ENCODE data around the gene C1orf159. TPM values are rescaled to one million over a fixed set of nuclear protein-coding genes. Genes with fewer than 3 reads are reported as not detected.

C1orf159 gene
- polyA plus RNA-seq, 2 of the 4 experiments (the other 2 are of a cell fraction), result 4.0 to 10.2 TPM

DNA sequence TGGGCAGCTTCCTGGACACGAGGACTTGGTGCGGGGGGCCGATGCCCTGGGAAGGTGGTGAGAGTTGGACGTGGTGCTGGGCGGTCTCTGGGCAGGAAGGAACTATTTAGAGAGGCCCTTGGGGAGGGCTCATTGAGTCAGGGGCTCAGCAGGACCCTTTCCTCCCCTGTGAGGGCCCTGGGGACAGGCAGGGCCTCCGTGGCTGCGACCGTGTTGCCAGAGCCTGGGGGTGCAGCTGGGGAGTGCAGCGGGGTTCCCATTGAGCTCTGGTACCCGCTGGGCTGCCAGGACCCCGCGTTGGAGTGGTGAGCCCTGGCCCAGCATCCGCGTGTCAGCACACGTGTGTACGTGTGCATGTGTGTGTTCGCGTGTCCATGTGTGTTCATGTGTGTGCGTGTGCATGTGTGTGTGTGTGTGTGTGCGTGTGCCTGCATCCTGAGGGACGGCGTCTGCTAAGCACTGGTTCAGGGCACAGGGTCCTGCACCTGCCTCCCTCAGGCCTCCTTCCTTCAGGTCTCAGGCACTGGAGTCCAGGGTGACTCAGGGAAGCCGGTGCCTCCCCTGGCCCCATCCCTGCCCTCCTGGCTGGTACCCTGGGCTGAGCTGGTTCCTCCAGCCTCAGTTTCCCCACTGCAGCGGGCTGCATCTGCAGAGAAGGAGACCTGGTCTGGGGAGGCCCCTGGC is 52.5 kb downstream of the C1orf159 start:
- no peak for FAIRE-seq
- H3K4me3 ChIP-seq, result no peak overlapping the region; the same call in 2 of the 3 replicates
- H3K4me1 ChIP-seq, result peaks cover 41% of the 10 kb centered on the region
- DNase-seq (ENCODE audit: low read depth in 1 of 2, low spot score in 1 of 2), result no peak
- POLR2A ChIA-PET, result interaction anchor here (1.0 kb wide), 2 partner anchors 16 to 62 kb away, joined by 3 to 5 read pairs; no protein-coding TSS in a partner anchor
- H3K9me3 ChIP-seq, result no peaks in the 10 kb centered on the region
- peak overlapping the region; percentile 76 to 88; a peak in 5 of 6 replicates for H3K27ac ChIP-seq
- ATAC-seq, result peak; percentile 2 to 6; a peak in 3 of 6 replicates
- 73% methylated on average over 18 of the region's 24 CpGs for WGBS (ENCODE audit: missing lambda C conversion rate)
- no peak for TF ChIP-seq RFX5 (IDR thresholded peaks at IDR 0.05)
- no peak for TF ChIP-seq HEYL (CRISPR knock-in tag; IDR thresholded peaks at IDR 0.05)
- no peak for TF ChIP-seq FOSB (CRISPR knock-in tag; IDR thresholded peaks at IDR 0.05)
- no peak for TF ChIP-seq MAZ (IDR thresholded peaks at IDR 0.05; ENCODE audit: borderline replicate concordance, low read depth, low read length)
- TF ChIP-seq, protein P1, sequence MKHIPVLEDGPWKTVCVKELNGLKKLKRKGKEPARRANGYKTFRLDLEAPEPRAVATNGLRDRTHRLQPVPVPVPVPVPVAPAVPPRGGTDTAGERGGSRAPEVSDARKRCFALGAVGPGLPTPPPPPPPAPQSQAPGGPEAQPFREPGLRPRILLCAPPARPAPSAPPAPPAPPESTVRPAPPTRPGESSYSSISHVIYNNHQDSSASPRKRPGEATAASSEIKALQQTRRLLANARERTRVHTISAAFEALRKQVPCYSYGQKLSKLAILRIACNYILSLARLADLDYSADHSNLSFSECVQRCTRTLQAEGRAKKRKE (CRISPR knock-in tag; IDR thresholded peaks at IDR 0.05; ENCODE audit: low read depth), result no peak
- TF ChIP-seq, protein P2, sequence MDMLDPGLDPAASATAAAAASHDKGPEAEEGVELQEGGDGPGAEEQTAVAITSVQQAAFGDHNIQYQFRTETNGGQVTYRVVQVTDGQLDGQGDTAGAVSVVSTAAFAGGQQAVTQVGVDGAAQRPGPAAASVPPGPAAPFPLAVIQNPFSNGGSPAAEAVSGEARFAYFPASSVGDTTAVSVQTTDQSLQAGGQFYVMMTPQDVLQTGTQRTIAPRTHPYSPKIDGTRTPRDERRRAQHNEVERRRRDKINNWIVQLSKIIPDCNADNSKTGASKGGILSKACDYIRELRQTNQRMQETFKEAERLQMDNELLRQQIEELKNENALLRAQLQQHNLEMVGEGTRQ (IDR thresholded peaks at IDR 0.05), result no peak
- no peak for TF ChIP-seq MAFK (IDR thresholded peaks at IDR 0.05; ENCODE audit: partially characterized antibody)
- peak overlapping the region; percentile 95 for H3K4me2 ChIP-seq
- CTCF ChIA-PET, result interaction anchor here (0.6 to 8.8 kb wide), 27 partner anchors 9 to 236 kb away, joined by 3 to 126 read pairs (median 5); partner anchors contain the start of genes AGRN, HES4, ISG15 and PERM1

- ChIA-PET POLR2A (no interaction called here), CTCF (interaction anchor here (0.6 to 8.8 kb wide), 15 partner anchors 12 to 169 kb away, joined by 3 to 126 read pairs (median 10); partner anchors contain the start of genes AGRN, ISG15 and PERM1)
- Histone ChIP-seq H3K9me3 (no peaks in the 10 kb centered on the region), H3K27ac (peak overlapping the region; percentile 76 to 88; a peak in 5 of 6 replicates), H3K4me2 (peak overlapping the region; percentile 95), H3K4me1 (peaks cover 46% of the 10 kb centered on the region), H3K4me3 (no peak overlapping the region)
- ATAC-seq (no peak), FAIRE-seq (no peak), DNase-seq (ENCODE audit: low read depth in 1 of 2, low spot score in 1 of 2) (no peak)
- TF ChIP-seq SREBF2 (IDR thresholded peaks at IDR 0.05), result no peak
- no peak for TF ChIP-seq HOXA7 (CRISPR knock-in tag; IDR thresholded peaks at IDR 0.05)
- TF ChIP-seq, protein P3, sequence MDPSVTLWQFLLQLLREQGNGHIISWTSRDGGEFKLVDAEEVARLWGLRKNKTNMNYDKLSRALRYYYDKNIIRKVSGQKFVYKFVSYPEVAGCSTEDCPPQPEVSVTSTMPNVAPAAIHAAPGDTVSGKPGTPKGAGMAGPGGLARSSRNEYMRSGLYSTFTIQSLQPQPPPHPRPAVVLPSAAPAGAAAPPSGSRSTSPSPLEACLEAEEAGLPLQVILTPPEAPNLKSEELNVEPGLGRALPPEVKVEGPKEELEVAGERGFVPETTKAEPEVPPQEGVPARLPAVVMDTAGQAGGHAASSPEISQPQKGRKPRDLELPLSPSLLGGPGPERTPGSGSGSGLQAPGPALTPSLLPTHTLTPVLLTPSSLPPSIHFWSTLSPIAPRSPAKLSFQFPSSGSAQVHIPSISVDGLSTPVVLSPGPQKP (IDR thresholded peaks at IDR 0.05; ENCODE audit: low read depth, low read length), result no peak
- no peak for TF ChIP-seq RCOR1 (IDR thresholded peaks at IDR 0.05; ENCODE audit: low read depth, low read length)
- TF ChIP-seq ESRRA (IDR thresholded peaks at IDR 0.05; ENCODE audit: borderline replicate concordance, low read length), result no peak
- no peak for TF ChIP-seq MAFK (IDR thresholded peaks at IDR 0.05; ENCODE audit: partially characterized antibody)
- TF ChIP-seq CEBPB (IDR thresholded peaks at IDR 0.05), result no peak
- TF ChIP-seq RFX5 (IDR thresholded peaks at IDR 0.05), result no peak
- no peak for TF ChIP-seq REST (IDR thresholded peaks at IDR 0.05)
- no peak for TF ChIP-seq RAD21 (conservative IDR thresholded peaks at IDR 0.05 in 1 of 2, IDR thresholded peaks at IDR 0.05 in 1 of 2)
- TF ChIP-seq EHF (CRISPR knock-in tag; IDR thresholded peaks at IDR 0.05), result no peak
- no peak for TF ChIP-seq NR3C1 (IDR thresholded peaks at IDR 0.05)
- no peak for TF ChIP-seq ZC3H11A (IDR thresholded peaks at IDR 0.05)
- TF ChIP-seq MYC (IDR thresholded peaks at IDR 0.05; ENCODE audit: borderline replicate concordance, low read length), result no peak
- TF ChIP-seq, protein P4, sequence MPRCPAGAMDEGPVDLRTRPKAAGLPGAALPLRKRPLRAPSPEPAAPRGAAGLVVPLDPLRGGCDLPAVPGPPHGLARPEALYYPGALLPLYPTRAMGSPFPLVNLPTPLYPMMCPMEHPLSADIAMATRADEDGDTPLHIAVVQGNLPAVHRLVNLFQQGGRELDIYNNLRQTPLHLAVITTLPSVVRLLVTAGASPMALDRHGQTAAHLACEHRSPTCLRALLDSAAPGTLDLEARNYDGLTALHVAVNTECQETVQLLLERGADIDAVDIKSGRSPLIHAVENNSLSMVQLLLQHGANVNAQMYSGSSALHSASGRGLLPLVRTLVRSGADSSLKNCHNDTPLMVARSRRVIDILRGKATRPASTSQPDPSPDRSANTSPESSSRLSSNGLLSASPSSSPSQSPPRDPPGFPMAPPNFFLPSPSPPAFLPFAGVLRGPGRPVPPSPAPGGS (IDR thresholded peaks at IDR 0.05), result no peak
- TF ChIP-seq HEYL (CRISPR knock-in tag; IDR thresholded peaks at IDR 0.05), result no peak
- no peak for TF ChIP-seq FOXS1 (CRISPR knock-in tag; IDR thresholded peaks at IDR 0.05)
- 69% methylated on average over 6 of the region's 29 CpGs for WGBS (ENCODE audit: missing lambda C conversion rate)
These were observed 53.3 kb downstream of the C1orf159 start for GRCh38 chr1:1062348-1063163.
